Activated CD8-positive, alpha-beta memory T cell treated with anti-CD3 and anti-CD28 coated beads for 1 hour (primary cell): ENCODE data around the gene MICAL2.

ENCODE experiments used
- DNase-seq, 2 donors: peaks; one replicate each; pipeline ENCODE4 v3.0.0-alpha.2; 2020; ENCODE audit warnings: low read depth in 1 of 2; ENCODE audit errors: extremely low read depth in 1 of 2

Gene MICAL2

GRCh38 chr11:12221051-12221535 is 110.7 kb downstream of the MICAL2 start:
- no peak for DNase-seq

- no peak for DNase-seq
Observed at GRCh38 chr11:12222055-12222792, 111.8 kb downstream of the MICAL2 start.

GRCh38 chr11:12223771-12224536 is 113.6 kb downstream of the MICAL2 start:
- no peak for DNase-seq

GRCh38 chr11:12224537-12224893 is 114.1 kb downstream of the MICAL2 start:
- DNase-seq, result peak; percentile 74 to 81

- no peak for DNase-seq
Observed at GRCh38 chr11:12225046-12225739, 114.8 kb downstream of the MICAL2 start.

- no peak for DNase-seq
Observed at GRCh38 chr11:12226093-12226492, 115.7 kb downstream of the MICAL2 start.

GRCh38 chr11:12229450-12230229 is 119.2 kb downstream of the MICAL2 start:
- DNase-seq, result no peak

- DNase-seq, result no peak
Observed at GRCh38 chr11:12232160-12232559, 121.8 kb downstream of the MICAL2 start.

GRCh38 chr11:12232817-12233601 is 122.6 kb downstream of the MICAL2 start:
- no peak for DNase-seq

GRCh38 chr11:12233602-12233925 is 123.2 kb downstream of the MICAL2 start:
- no peak for DNase-seq

- DNase-seq, result no peak
Observed at GRCh38 chr11:12234221-12234620, 123.8 kb downstream of the MICAL2 start.

- no peak for DNase-seq
Observed at GRCh38 chr11:12235080-12235479, 124.7 kb downstream of the MICAL2 start.

GRCh38 chr11:12235553-12235946 is 125.2 kb downstream of the MICAL2 start:
- DNase-seq, result no peak

GRCh38 chr11:12235947-12236743 is 125.8 kb downstream of the MICAL2 start:
- no peak for DNase-seq

GRCh38 chr11:12236744-12237101 is 126.3 kb downstream of the MICAL2 start:
- no peak for DNase-seq

GRCh38 chr11:12237381-12237784 is 127.0 kb downstream of the MICAL2 start:
- DNase-seq, result no peak

- DNase-seq, result no peak
Observed at GRCh38 chr11:12238420-12238819, 128.0 kb downstream of the MICAL2 start.

- DNase-seq, result no peak
Observed at GRCh38 chr11:12239396-12239795, 129.0 kb downstream of the MICAL2 start.

- DNase-seq, result no peak
Observed at GRCh38 chr11:12239804-12240371, 129.5 kb downstream of the MICAL2 start.
